HUES48 (cell line): ENCODE measurements around the gene ADGRL3.
A peak's percentile ranks its signal among the peaks of the same experiment; 100 is the strongest.

Source experiments
- H3K27ac ChIP-seq: one replicate; pipeline ENCODE4 v1.7.0; 2013; ENCODE audit warnings: low read depth, low read length, inconsistent platforms
- H3K27me3 ChIP-seq: 2 replicates; pipeline ENCODE4 v1.6.1; 2013; ENCODE audit warnings: mild to moderate bottlenecking, low read length; ENCODE audit not compliant: control insufficient read depth, insufficient read depth
- H3K36me3 ChIP-seq: 2 replicates; pipeline ENCODE4 v1.6.1; 2013; ENCODE audit warnings: low read length; ENCODE audit not compliant: control insufficient read depth, insufficient read depth
- H3K4me1 ChIP-seq: 2 replicates; pipeline ENCODE4 v1.6.1; 2013; ENCODE audit warnings: mild to moderate bottlenecking, low read length; ENCODE audit not compliant: control insufficient read depth, insufficient read depth
- H3K4me3 ChIP-seq: 2 replicates; pipeline ENCODE4 v1.5.1; 2013; ENCODE audit warnings: mild to moderate bottlenecking, low read depth, low read length
- H3K9ac ChIP-seq: 2 replicates; pipeline ENCODE4 v1.6.1; 2013; ENCODE audit warnings: mild to moderate bottlenecking, low read depth, low read length, moderate library complexity
- H3K9me3 ChIP-seq: 2 replicates; pipeline ENCODE4 v1.6.1; 2013; ENCODE audit warnings: low read length; ENCODE audit not compliant: control insufficient read depth, insufficient read depth

ADGRL3 gene

DNA sequence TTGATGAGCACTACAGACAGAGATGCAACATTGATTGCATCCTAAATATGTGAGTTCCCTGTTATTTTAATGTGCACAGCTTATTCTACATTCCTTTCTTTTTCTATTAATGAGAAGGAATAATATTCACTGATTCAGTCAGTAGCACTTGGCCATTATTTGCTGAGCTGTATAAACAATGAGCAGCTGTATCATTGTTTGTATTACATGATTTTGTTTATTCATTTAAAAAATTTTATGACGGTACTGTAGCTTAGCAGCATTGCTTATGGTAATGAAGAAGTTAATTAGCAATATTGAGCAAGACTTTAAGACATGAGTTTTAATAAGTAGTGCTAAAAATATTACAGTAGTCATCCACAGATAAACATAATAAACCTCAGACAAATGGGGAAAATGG lies 582.0 kb downstream of the ADGRL3 start:
- no peaks in the 10 kb centered on the region for H3K27me3 ChIP-seq
- no peak overlapping the region for H3K27ac ChIP-seq
- H3K36me3 ChIP-seq, result no peaks in the 10 kb centered on the region
- H3K9ac ChIP-seq, result no peak overlapping the region
- no peaks in the 10 kb centered on the region for H3K9me3 ChIP-seq
- peaks cover 3% of the 10 kb centered on the region; the same call in 1 of the 2 replicates for H3K4me1 ChIP-seq
- H3K4me3 ChIP-seq, result no peak overlapping the region

DNA sequence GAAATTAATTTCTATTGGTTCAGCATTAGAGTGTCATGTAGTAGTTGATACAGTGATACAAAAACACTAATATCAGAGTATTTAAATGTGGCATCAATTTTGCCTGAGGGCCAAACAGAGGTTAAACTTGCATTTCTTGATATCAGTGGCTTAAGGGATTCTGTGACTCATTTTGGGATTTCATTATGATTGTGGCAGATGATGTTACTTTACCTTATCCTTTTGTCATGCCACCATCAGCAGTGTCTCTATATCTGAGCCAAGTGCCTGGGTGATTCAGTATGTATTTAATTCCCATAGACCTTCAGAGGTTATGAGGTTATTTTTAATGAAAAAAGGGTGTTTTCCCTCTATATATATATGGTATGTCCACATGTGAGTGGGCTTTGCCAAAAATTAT lies 582.9 kb downstream of the ADGRL3 start:
- Histone ChIP-seq H3K27ac (no peak overlapping the region), H3K9ac (no peak overlapping the region), H3K4me3 (no peak overlapping the region), H3K9me3 (no peaks in the 10 kb centered on the region), H3K4me1 (peaks cover 3% of the 10 kb centered on the region; the same call in 1 of the 2 replicates), H3K36me3 (no peaks in the 10 kb centered on the region), H3K27me3 (no peaks in the 10 kb centered on the region)

- H3K4me3 ChIP-seq, result no peak overlapping the region
- no peak overlapping the region for H3K9ac ChIP-seq
- H3K27ac ChIP-seq, result no peak overlapping the region
- H3K9me3 ChIP-seq, result peaks cover 5% of the 10 kb centered on the region; the same call in 1 of the 2 replicates
- no peaks in the 10 kb centered on the region for H3K36me3 ChIP-seq
- H3K27me3 ChIP-seq, result no peaks in the 10 kb centered on the region
- H3K4me1 ChIP-seq, result peaks cover 3% of the 10 kb centered on the region; the same call in 1 of the 2 replicates
Observed at GRCh38 chr4:61785761-61786160, 585.6 kb downstream of the ADGRL3 start.

DNA sequence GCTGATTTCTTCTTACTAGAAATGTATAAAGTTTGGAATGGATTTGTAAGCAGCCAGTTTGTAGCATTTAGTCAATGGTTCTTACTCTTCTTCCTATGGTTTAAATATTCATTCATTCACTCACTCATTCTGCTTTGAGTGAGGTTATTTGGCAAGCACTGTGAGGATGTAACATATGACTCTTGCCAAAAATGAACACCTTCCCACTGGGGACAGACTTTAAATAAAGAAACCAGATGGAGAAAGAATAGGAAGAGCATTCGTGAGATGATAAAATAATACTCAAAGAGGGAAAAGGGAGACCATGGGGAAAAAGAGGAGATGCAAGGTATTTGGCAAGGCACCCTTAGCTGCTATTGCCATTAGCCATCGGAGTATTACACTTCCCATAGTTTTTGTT lies 586.1 kb downstream of the ADGRL3 start:
- Histone ChIP-seq H3K9me3 (peaks cover 6% of the 10 kb centered on the region; the same call in 1 of the 2 replicates), H3K9ac (no peak overlapping the region), H3K27ac (no peak overlapping the region), H3K4me3 (no peak overlapping the region), H3K4me1 (peaks cover 3% of the 10 kb centered on the region; the same call in 1 of the 2 replicates), H3K36me3 (no peaks in the 10 kb centered on the region), H3K27me3 (no peaks in the 10 kb centered on the region)

DNA sequence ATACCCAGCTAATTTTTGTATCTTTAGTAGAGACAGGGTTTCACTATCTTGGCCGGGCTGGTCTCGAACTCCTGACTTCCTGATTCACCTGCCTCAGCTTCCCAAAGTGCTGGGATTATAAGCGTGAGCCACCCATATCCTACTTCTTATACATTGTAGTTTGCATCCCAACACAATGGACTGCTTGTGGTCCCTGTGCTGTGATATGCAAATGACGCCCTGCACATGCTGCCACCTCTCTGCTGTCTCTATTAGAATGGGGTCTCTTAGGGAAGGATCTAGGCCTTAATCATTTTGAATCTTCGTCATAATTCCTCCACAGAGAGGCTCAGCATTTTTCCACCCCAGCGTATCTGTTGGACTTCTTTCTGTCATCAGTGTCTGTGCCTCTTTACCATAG lies 595.9 kb downstream of the ADGRL3 start:
- peak overlapping the region; percentile 65 for H3K27ac ChIP-seq

GRCh38 chr4:61799794-61800193 lies 599.7 kb downstream of the ADGRL3 start:
- Histone ChIP-seq H3K4me1 (peaks cover 20% of the 10 kb centered on the region), H3K9ac (no peak overlapping the region), H3K27me3 (no peaks in the 10 kb centered on the region), H3K9me3 (no peaks in the 10 kb centered on the region), H3K36me3 (no peaks in the 10 kb centered on the region), H3K4me3 (no peak overlapping the region), H3K27ac (no peak overlapping the region)

More for the DNA sequence above, 595.9 kb downstream of the ADGRL3 start:
- Histone ChIP-seq H3K4me1 (peaks cover 20% of the 10 kb centered on the region), H3K4me3 (no peak overlapping the region), H3K9ac (no peak overlapping the region), H3K27me3 (no peaks in the 10 kb centered on the region), H3K36me3 (no peaks in the 10 kb centered on the region), H3K9me3 (0 out of 2 replicates have a peak, but pooled peaks cover 4% of the 10 kb centered on the region)

- H3K4me3 ChIP-seq, result no peak overlapping the region
- no peaks in the 10 kb centered on the region for H3K36me3 ChIP-seq
- H3K9me3 ChIP-seq, result no peaks in the 10 kb centered on the region
- H3K27ac ChIP-seq, result no peak overlapping the region
- no peaks in the 10 kb centered on the region for H3K27me3 ChIP-seq
- no peak overlapping the region for H3K9ac ChIP-seq
- peaks cover 11% of the 10 kb centered on the region; the same call in 1 of the 2 replicates for H3K4me1 ChIP-seq
Observed at GRCh38 chr4:61805227-61805626, 605.1 kb downstream of the ADGRL3 start.

GRCh38 chr4:61805979-61806378 lies 605.9 kb downstream of the ADGRL3 start:
- no peaks in the 10 kb centered on the region for H3K36me3 ChIP-seq
- H3K4me1 ChIP-seq, result peaks cover 11% of the 10 kb centered on the region; the same call in 1 of the 2 replicates
- no peak overlapping the region for H3K9ac ChIP-seq
- H3K27ac ChIP-seq, result no peak overlapping the region
- no peaks in the 10 kb centered on the region for H3K9me3 ChIP-seq
- no peak overlapping the region for H3K4me3 ChIP-seq
- H3K27me3 ChIP-seq, result no peaks in the 10 kb centered on the region

DNA sequence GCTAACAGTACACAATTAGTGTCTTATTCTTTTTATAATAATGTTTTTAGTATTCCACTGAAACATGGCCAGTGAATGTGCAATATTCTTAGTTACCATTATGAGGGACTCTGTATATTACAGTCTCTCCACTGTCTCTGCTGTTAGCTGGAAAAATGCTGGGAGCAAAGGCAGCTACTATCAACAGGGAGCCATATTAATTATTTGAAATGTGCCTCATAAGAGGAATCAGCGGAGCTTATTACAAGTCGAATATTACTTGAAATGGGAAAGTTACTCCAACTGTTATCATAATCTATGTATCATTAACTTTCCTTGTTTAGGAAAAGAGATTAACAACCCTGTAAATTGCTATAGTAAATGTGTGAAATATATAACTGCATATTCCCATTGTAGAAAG lies 612.0 kb downstream of the ADGRL3 start:
- Histone ChIP-seq H3K4me1 (no peaks in the 10 kb centered on the region), H3K36me3 (no peaks in the 10 kb centered on the region), H3K9me3 (no peaks in the 10 kb centered on the region), H3K27ac (no peak overlapping the region), H3K4me3 (no peak overlapping the region), H3K9ac (no peak overlapping the region), H3K27me3 (no peaks in the 10 kb centered on the region)

- no peak overlapping the region for H3K4me3 ChIP-seq
- no peak overlapping the region for H3K27ac ChIP-seq
- no peak overlapping the region for H3K9ac ChIP-seq
Observed at GRCh38 chr4:61817071-61817470, 616.9 kb downstream of the ADGRL3 start.

GRCh38 chr4:61820136-61820535 lies 620.0 kb downstream of the ADGRL3 start:
- Histone ChIP-seq H3K4me1 (no peaks in the 10 kb centered on the region; the same call in 1 of the 2 replicates), H3K36me3 (no peaks in the 10 kb centered on the region), H3K4me3 (no peak overlapping the region), H3K27ac (no peak overlapping the region), H3K27me3 (no peaks in the 10 kb centered on the region), H3K9me3 (no peaks in the 10 kb centered on the region), H3K9ac (no peak overlapping the region)

More at GRCh38 chr4:61817071-61817470, 616.9 kb downstream of the ADGRL3 start:
- H3K36me3 ChIP-seq, result no peaks in the 10 kb centered on the region
- no peaks in the 10 kb centered on the region; the same call in 1 of the 2 replicates for H3K4me1 ChIP-seq
- no peaks in the 10 kb centered on the region for H3K27me3 ChIP-seq
- H3K9me3 ChIP-seq, result no peaks in the 10 kb centered on the region
